Esophagus muscularis mucosa (tissue), 4 donors: Measurements from ENCODE around the gene MYMK. TPM values are rescaled to one million over a fixed set of nuclear protein-coding genes. Genes with fewer than 3 reads are reported as not detected.
A peak's percentile ranks its signal among the peaks of the same experiment; 100 is the strongest.

Source experiments
- DNase-seq: peaks from one replicate; pipeline ENCODE4 v3.0.0-alpha.2; 2017; ENCODE audit errors: extremely low spot score
- H3K27ac ChIP-seq, 4 donors: fragments of 200-600 bp; sonication (generic); replicated peaks in 1 of 4; 1 replicate in 3 of 4; 2 replicates in 1 of 4; pipeline ENCODE4 v1.5.1; 2016 to 2019; ENCODE audit warnings: mild to moderate bottlenecking in 1 of 4
- H3K27me3 ChIP-seq, 4 donors: fragments of 200-600 bp; sonication (generic); one replicate each; pipeline versions ENCODE4 v1.5.1 to v1.6.0; 2016 to 2019
- H3K36me3 ChIP-seq, 4 donors: fragments of 200-600 bp; sonication (generic); one replicate each; pipeline ENCODE4 v1.5.1; 2016 to 2019
- H3K4me1 ChIP-seq, 4 donors: fragments of 200-600 bp; sonication (generic); one replicate each; pipeline ENCODE4 v1.5.1; 2016 to 2019
- H3K4me3 ChIP-seq, 4 donors: fragments of 200-600 bp; sonication (generic); 1 replicate in 2 of 4; 2 replicates in 2 of 4; pipeline ENCODE4 v1.5.1; 2016 to 2019; ENCODE audit warnings: mild to moderate bottlenecking in 4 of 4, moderate library complexity in 1 of 4
- H3K9me3 ChIP-seq, 4 donors: fragments of 200-600 bp; sonication (generic); 1 replicate in 3 of 4; 2 replicates in 1 of 4; pipeline ENCODE4 v1.5.1; 2016 to 2019
- CTCF ChIP-seq, 3 experiments: fragments of 200-600 bp in 2 of 3; fragments of 450-650 bp in 1 of 3; sonication (generic) in 2 of 3; IDR thresholded peaks; one replicate each; pipeline ENCODE4 v1.5.1; 2017 to 2019; ENCODE audit warnings: antibody characterized with exemption in 3 of 3, mild to moderate bottlenecking in 2 of 3, moderate library complexity in 1 of 3
- EP300 ChIP-seq: sonication (generic); formaldehyde crosslinking; IDR thresholded peaks from one replicate; pipeline ENCODE4 v1.6.1; 2017; ENCODE audit warnings: antibody characterized with exemption
- POLR2A ChIP-seq: fragments of 450-650 bp; IDR thresholded peaks from one replicate; pipeline ENCODE4 v1.6.1; 2017; ENCODE audit warnings: antibody characterized with exemption, moderate library complexity, mild to moderate bottlenecking, low read depth
- POLR2AphosphoS5 ChIP-seq, 2 donors: sonication (generic); formaldehyde crosslinking; IDR thresholded peaks; one replicate each; pipeline ENCODE4 v1.6.1; 2017; ENCODE audit warnings: antibody characterized with exemption in 2 of 2
- WGBS: methylation state at CpG from one replicate; pipeline ENCODE4 v1.1.5; 2018; 5-methylcytosine and 5-hydroxymethylcytosine counted together
- intact Hi-C: fragments of 100-400 bp; cut with DNase I; formaldehyde crosslinking; loops from one replicate; pipeline ENCODE4 v1.15.1; 2023
- total RNA-seq, 4 donors: library from RNA; depleted of rRNA; stranded (reverse); fragments of >200 nt; gene quantifications; one replicate each; pipeline versions ENCODE4 v1.1.0 to v1.2.1, GENCODE V29; 2016

Gene MYMK
- total RNA-seq, 4 donors from 2014 or later = not detected

- intact Hi-C loops = loop anchor here (10.0 kb wide), 1 partner anchor 460 kb away; the partner anchor contains the start of gene VAV2
- TF ChIP-seq POLR2A (no peak), CTCF (IDR thresholded peaks at IDR 0.05) (peak in 1 of 3 experiments; percentile 2), POLR2AphosphoS5 (IDR thresholded peaks at IDR 0.05) (peak in 1 of 2 donors; percentile 13), EP300 (no peak)
- H3K27me3 ChIP-seq = peaks cover 0 to 16% (median 0%) of the 10 kb centered on the region in 4 donors
- WGBS = no CpG with 5 or more reads among the region's 70 CpGs
- peak within 1 kb of the TSS; percentile 52 to 58 (median 54) for H3K4me3 ChIP-seq
- DNase-seq = no peak
- peak within 1 kb of the TSS; percentile 35 to 61 (median 58) for H3K27ac ChIP-seq
- H3K4me1 ChIP-seq = peaks cover 36 to 50% (median 44%) of the 10 kb centered on the region in 4 donors
- H3K9me3 ChIP-seq = no peaks in the 10 kb centered on the region
- no peaks in the 10 kb centered on the region for H3K36me3 ChIP-seq
These were observed 9.9 kb upstream of the MYMK start, which contains the start of gene ADAMTSL2 for GRCh38 chr9:133534346-133535291. Gene ADAMTSL2, plus strand, starts transcription at chr9:133534704. Its CDS starts 2,009 bp downstream, at chr9:133536713.

DNA sequence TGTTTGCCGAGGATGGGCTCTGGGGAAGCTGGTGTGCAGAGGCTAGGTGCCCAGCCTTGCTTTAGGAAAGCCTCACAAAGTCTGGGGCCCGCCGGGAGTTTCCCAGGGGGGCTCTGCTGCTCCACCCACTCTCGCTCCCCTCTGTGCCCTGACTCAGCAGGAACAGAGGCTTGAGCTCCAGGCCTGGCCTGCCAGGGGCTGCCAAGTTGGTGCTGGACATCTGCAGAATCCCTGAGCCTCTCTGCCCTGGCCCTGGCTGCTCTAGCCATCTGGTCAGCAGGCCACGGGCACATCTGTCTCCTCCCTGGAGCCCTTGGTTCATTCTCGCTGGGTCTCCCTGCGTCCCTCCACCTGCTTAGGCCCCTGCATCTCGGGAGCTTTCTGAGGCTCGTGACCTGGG, 9.1 kb upstream of the MYMK start:
- Histone ChIP-seq H3K36me3 (no peaks in the 10 kb centered on the region), H3K27me3 (peaks cover 0 to 22% (median 0%) of the 10 kb centered on the region in 4 donors), H3K27ac (peak overlapping the region; percentile 35 to 61 (median 58)), H3K4me3 (peak overlapping the region in 3 of 4 donors; percentile 52 to 58 (median 54)), H3K9me3 (no peaks in the 10 kb centered on the region), H3K4me1 (peaks cover 31 to 47% (median 41%) of the 10 kb centered on the region in 4 donors)
- intact Hi-C loops = loop anchor here (2.0 to 10.0 kb wide), 2 partner anchors 193 to 461 kb away; partner anchors contain the start of gene VAV2
- WGBS = 44% methylated on average over 9 of the region's 9 CpGs
- no peak for DNase-seq
- TF ChIP-seq POLR2A (no peak), CTCF (IDR thresholded peaks at IDR 0.05) (no peak), EP300 (no peak), POLR2AphosphoS5 (IDR thresholded peaks at IDR 0.05) (no peak)

- H3K4me1 ChIP-seq = peaks cover 28 to 52% (median 43%) of the 10 kb centered on the region in 4 donors
- no peak for DNase-seq
- H3K36me3 ChIP-seq = no peaks in the 10 kb centered on the region
- H3K4me3 ChIP-seq = no peak overlapping the region
- TF ChIP-seq POLR2A (no peak), CTCF (IDR thresholded peaks at IDR 0.05) (peak; percentile 33 to 53 (median 51)), POLR2AphosphoS5 (IDR thresholded peaks at IDR 0.05) (no peak)
- 71% methylated on average over 18 of the region's 20 CpGs for WGBS
- no peak overlapping the region for H3K27ac ChIP-seq
- no peaks in the 10 kb centered on the region for H3K9me3 ChIP-seq
- peaks cover 0 to 29% (median 0%) of the 10 kb centered on the region in 4 donors for H3K27me3 ChIP-seq
- intact Hi-C loops = loop anchor here (2.0 to 10.0 kb wide), 2 partner anchors 194 to 462 kb away; partner anchors contain the start of gene VAV2
These were observed 8.3 kb upstream of the MYMK start for GRCh38 chr9:133532937-133533668.

DNA sequence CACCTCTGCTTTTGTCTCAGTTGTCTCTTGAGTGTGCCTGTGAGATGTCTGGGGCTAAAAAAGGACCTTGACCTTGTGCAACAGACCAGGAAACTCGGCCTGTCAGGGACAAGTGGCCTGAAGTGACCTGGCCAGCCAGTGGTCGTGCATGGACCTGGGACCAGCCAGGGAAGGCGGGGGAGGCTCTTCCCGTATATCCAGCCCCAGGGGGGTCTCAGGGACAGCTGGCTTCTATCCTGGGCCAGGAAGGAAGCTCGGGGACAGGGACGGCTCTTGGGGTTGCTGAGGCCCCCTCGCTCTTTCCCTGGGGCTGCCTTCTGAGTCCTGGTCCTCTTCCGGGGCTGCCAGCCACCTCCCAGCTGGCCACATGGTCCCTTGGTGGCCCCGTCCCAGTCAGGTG, 6.5 kb upstream of the MYMK start:
- DNase-seq = no peak
- H3K27ac ChIP-seq = no peak overlapping the region
- no peaks in the 10 kb centered on the region for H3K9me3 ChIP-seq
- H3K27me3 ChIP-seq = peaks cover 0 to 41% (median 0%) of the 10 kb centered on the region in 4 donors
- WGBS = 75% methylated on average over 7 of the region's 9 CpGs
- TF ChIP-seq POLR2A (no peak), POLR2AphosphoS5 (IDR thresholded peaks at IDR 0.05) (no peak), EP300 (no peak), CTCF (IDR thresholded peaks at IDR 0.05) (no peak)
- no peak overlapping the region for H3K4me3 ChIP-seq
- intact Hi-C loops = loop anchor here (10.0 kb wide), 1 partner anchor 464 kb away; the partner anchor contains the start of gene VAV2
- no peaks in the 10 kb centered on the region for H3K36me3 ChIP-seq
- peaks cover 43 to 69% (median 59%) of the 10 kb centered on the region in 4 donors for H3K4me1 ChIP-seq
